Measurements from ENCODE around the gene GJA4. TPM values are rescaled to one million over a fixed set of nuclear protein-coding genes. Genes with fewer than 3 reads are reported as not detected.

Gene GJA4
- not detected in 2 replicates for total RNA-seq

GRCh38 chr1:34792868-34793727, at the start of gene GJA4:
Gene GJA4, plus strand, starts transcription at chr1:34792999. Its CDS starts 1,215 bp downstream, at chr1:34794214.

GRCh38 chr1:34754964-34755637, 37.7 kb upstream of the GJA4 start, which contains the start of gene GJB5:
Gene GJB5, plus strand, starts transcription at chr1:34755047. Its CDS starts 2,284 bp downstream, at chr1:34757331.

GRCh38 chr1:34759503-34760357, 33.1 kb upstream of the GJA4 start, which contains the start of gene GJB4:
Gene GJB4, plus strand, starts transcription at chr1:34759740. Its CDS starts 1,515 bp downstream, at chr1:34761255.

GRCh38 chr1:34781071-34781843, 11.5 kb upstream of the GJA4 start, which contains the start of gene GJB3:
Gene GJB3, plus strand, starts transcription at chr1:34781214. Its CDS starts 3,549 bp downstream, at chr1:34784763.

Other genes starting within 250 kb of the GJA4 start
- not detected in 2 replicates for gene GJB5, start 38.0 kb upstream of the GJA4 start, total RNA-seq
- 0.13 and 0.16 TPM in 2 replicates for gene GJB4, start 33.3 kb upstream of the GJA4 start, total RNA-seq
- 0.98 and 2.5 TPM in 2 replicates for gene GJB3, start 11.8 kb upstream of the GJA4 start, total RNA-seq
- gene SMIM12, start 66.8 kb downstream of the GJA4 start, total RNA-seq: 19.9 and 42.2 TPM in 2 replicates
- gene DLGAP3, start 136.7 kb downstream of the GJA4 start, total RNA-seq: 0.13 and 0.16 TPM in 2 replicates
- 24.6 and 26.5 TPM in 2 replicates for gene TMEM35B, start 192.3 kb downstream of the GJA4 start, total RNA-seq
- 8.5 and 10.8 TPM in 2 replicates for gene ZMYM6, start 238.9 kb downstream of the GJA4 start, total RNA-seq